A549 (cell line): ENCODE data around the gene PLGRKT. TPM values are rescaled to one million over a fixed set of nuclear protein-coding genes. Genes with fewer than 3 reads are reported as not detected.

Experiments
- ATAC-seq, 2 experiments: fragments of 200-7000 bp in 1 of 2; fragments of >200 bp in 1 of 2; cut with Nextera tagmentation in 1 of 2; cut with Tn5 transposase in 1 of 2; 3 replicates each; pipeline versions ENCODE4 v1.8.0 to v1.9.1; 2018 to 2020; ENCODE audit warnings: mild to moderate bottlenecking in 1 of 2, moderate library complexity in 1 of 2
- CTCF ChIA-PET: fragments of 300-600 bp; sonication (Branson Sonifier 250); formaldehyde crosslinking; extraction: SDS; loops from one replicate; lab custom pipeline; 2021; ENCODE audit warnings: antibody characterized with exemption, inconsistent platforms; lab: Yijun Ruan, JAX
- POLR2A ChIA-PET: fragments of 350-600 bp; formaldehyde crosslinking; extraction: SDS; loops from one replicate; lab custom pipeline; 2021; ENCODE audit warnings: antibody characterized with exemption, inconsistent platforms; lab: Yijun Ruan, JAX
- DNase-seq, 2 experiments: peaks; one replicate each; pipeline versions ENCODE4 v3.0.0 to v3.0.0-alpha.2; 2011 to 2016; ENCODE audit warnings: low read depth in 1 of 2, low spot score in 1 of 2
- FAIRE-seq: peaks from 2 replicates; lab custom pipeline; 2011; peaks lifted over from hg19 to GRCh38; lab: Jason Lieb, UNC
- H3K27ac ChIP-seq, 2 experiments: fragments of >200 bp; sonication (Bioruptor Twin); formaldehyde crosslinking; 3 replicates each; pipeline ENCODE4 v1.5.1; 2016 to 2017
- H3K4me1 ChIP-seq: fragments of >200 bp; sonication (Bioruptor Twin); formaldehyde crosslinking; 3 replicates; pipeline ENCODE4 v1.6.1; 2016
- H3K4me2 ChIP-seq: fragments of >200 bp; sonication (Bioruptor Twin); formaldehyde crosslinking; 3 replicates; pipeline ENCODE4 v1.6.1; 2016
- H3K4me3 ChIP-seq: fragments of >200 bp; sonication (Bioruptor Twin); formaldehyde crosslinking; 3 replicates; pipeline ENCODE4 v1.5.1; 2016
- H3K9me3 ChIP-seq: fragments of >200 bp; sonication (Bioruptor Twin); formaldehyde crosslinking; 3 replicates; pipeline ENCODE4 v1.6.1; 2016
- BCL3 ChIP-seq: fragments of >200 bp; sonication (Bioruptor Twin); formaldehyde crosslinking; IDR thresholded peaks from 3 replicates; pipeline ENCODE4 v1.6.1; 2016
- BHLHE40 ChIP-seq: IDR thresholded peaks from 2 replicates; pipeline ENCODE4 v1.6.1; 2012; ENCODE audit warnings: low read depth, low read length, inconsistent platforms
- CHD2 ChIP-seq: fragments of 150-350 bp; IDR thresholded peaks from 2 replicates; pipeline ENCODE4 v1.6.1; 2014; ENCODE audit warnings: low read length; ENCODE audit not compliant: partially characterized antibody
- ELK1 ChIP-seq: fragments of 150-350 bp; IDR thresholded peaks from 2 replicates; pipeline ENCODE4 v1.6.1; 2014; ENCODE audit warnings: low read depth, mild to moderate bottlenecking, low read length
- ESRRA ChIP-seq: fragments of 150-350 bp; IDR thresholded peaks from 2 replicates; pipeline ENCODE4 v1.6.1; 2014; ENCODE audit warnings: mild to moderate bottlenecking, low read length, borderline replicate concordance
- FOSL2 ChIP-seq, 2 experiments: fragments of 450-650 bp in 1 of 2; fragments of >200 bp in 1 of 2; sonication (Bioruptor Twin) in 1 of 2; formaldehyde crosslinking; IDR thresholded peaks; 2 replicates each; pipeline versions ENCODE4 v1.5.0 to v1.6.1; 2016 to 2020; ENCODE audit warnings: mild to moderate bottlenecking in 1 of 2, moderate library complexity in 1 of 2
- GATA3 ChIP-seq: IDR thresholded peaks from 2 replicates; pipeline ENCODE4 v1.6.1; 2012; ENCODE audit warnings: borderline replicate concordance
- HEYL ChIP-seq: fragments of 250-450 bp; sonication (Bioruptor Pico); IDR thresholded peaks from 2 replicates; pipeline ENCODE4 v1.8.0; 2021; ENCODE audit warnings: mild to moderate bottlenecking, moderate library complexity
- HOXA7 ChIP-seq: fragments of 250-450 bp; sonication (Bioruptor Pico); IDR thresholded peaks from 2 replicates; pipeline ENCODE4 v1.5.0; 2020; ENCODE audit warnings: mild to moderate bottlenecking, moderate library complexity
- JUN ChIP-seq, 2 experiments: fragments of >200 bp; sonication (Bioruptor Twin); formaldehyde crosslinking; IDR thresholded peaks; 2 replicates in 1 of 2; 3 replicates in 1 of 2; pipeline ENCODE4 v1.6.1; 2016 to 2017
- JUNB ChIP-seq: fragments of >200 bp; sonication (Bioruptor Twin); formaldehyde crosslinking; IDR thresholded peaks from 2 replicates; pipeline ENCODE4 v1.6.1; 2016
- KDM1A ChIP-seq: fragments of 200-600 bp; sonication (generic); IDR thresholded peaks from 2 replicates; pipeline ENCODE4 v1.6.1; 2016; ENCODE audit warnings: low read depth, mild to moderate bottlenecking
- KDM5A ChIP-seq: fragments of 200-600 bp; sonication (generic); IDR thresholded peaks from 2 replicates; pipeline ENCODE4 v1.6.1; 2016; ENCODE audit warnings: antibody characterized with exemption, mild to moderate bottlenecking
- MAFK ChIP-seq: fragments of 450-650 bp; IDR thresholded peaks from 2 replicates; pipeline ENCODE4 v1.6.1; 2014; ENCODE audit not compliant: partially characterized antibody
- MAZ ChIP-seq: fragments of 150-350 bp; IDR thresholded peaks from 2 replicates; pipeline ENCODE4 v1.6.1; 2014; ENCODE audit warnings: antibody characterized with exemption, low read depth, low read length, borderline replicate concordance
- NPAS2 ChIP-seq: fragments of 250-450 bp; sonication (Bioruptor Pico); IDR thresholded peaks from 2 replicates; pipeline ENCODE4 v1.8.0; 2022; ENCODE audit warnings: mild to moderate bottlenecking, moderate library complexity, borderline replicate concordance
- POLR2A ChIP-seq: IDR thresholded peaks from 2 replicates; pipeline ENCODE4 v1.6.1; 2012; ENCODE audit warnings: mild to moderate bottlenecking, low read length
- POLR2AphosphoS2 ChIP-seq: conservative IDR thresholded peaks from 2 replicates; pipeline ENCODE4 v1.6.1; 2012; ENCODE audit warnings: low read length, improper control_type of control experiment, inconsistent platforms
- RARB ChIP-seq: fragments of 250-450 bp; sonication (Bioruptor Pico); IDR thresholded peaks from 2 replicates; pipeline ENCODE4 v1.8.0; 2021; ENCODE audit warnings: mild to moderate bottlenecking, moderate library complexity
- RCOR1 ChIP-seq: fragments of 150-350 bp; IDR thresholded peaks from 2 replicates; pipeline ENCODE4 v1.6.1; 2014; ENCODE audit warnings: antibody characterized with exemption, low read length, low read depth
- RFX5 ChIP-seq: fragments of 450-650 bp; IDR thresholded peaks from 2 replicates; pipeline ENCODE4 v1.7.1; 2014; ENCODE audit warnings: antibody characterized with exemption, mild to moderate bottlenecking, moderate library complexity
- TP53 ChIP-seq: fragments of 250-450 bp; sonication (Bioruptor Pico); IDR thresholded peaks from 2 replicates; pipeline ENCODE4 v1.5.0; 2021; ENCODE audit warnings: mild to moderate bottlenecking, moderate library complexity
- USF2 ChIP-seq: fragments of 450-650 bp; IDR thresholded peaks from 2 replicates; pipeline ENCODE4 v1.6.1; 2014; ENCODE audit warnings: antibody characterized with exemption
- ZFP36 ChIP-seq: fragments of 450-650 bp; IDR thresholded peaks from 2 replicates; pipeline ENCODE4 v1.6.1; 2014; ENCODE audit warnings: borderline replicate concordance; ENCODE audit not compliant: partially characterized antibody
- WGBS: methylation state at CpG from one replicate; pipeline ENCODE4 v1.1.6; 2017; ENCODE audit errors: missing lambda C conversion rate; 5-methylcytosine and 5-hydroxymethylcytosine counted together
- polyA plus RNA-seq, 4 experiments: library from polyadenylated mRNA; depleted of rRNA in 3 of 4; stranded (reverse); fragments of >200 nt; fragmentation: RNase III in 1 of 4; extraction: RNeasy Plus Mini Kit Qiagen cat#74134 plus additional on column Dnase treatment in 1 of 4; gene quantifications; 2 replicates in 3 of 4; 3 replicates in 1 of 4; pipeline ENCODE4 v1.2.3, GENCODE V29; 2011 to 2017
- TF ChIP-seq, protein P1 (sequence below): fragments of 250-450 bp; sonication (Bioruptor Pico); IDR thresholded peaks from 2 replicates; pipeline ENCODE4 v1.5.0; 2020; ENCODE audit warnings: low read depth, mild to moderate bottlenecking, moderate library complexity

PLGRKT gene
- polyA plus RNA-seq, 2 of the 4 experiments (the other 2 are of a cell fraction): 24.3 to 37.7 TPM

DNA sequence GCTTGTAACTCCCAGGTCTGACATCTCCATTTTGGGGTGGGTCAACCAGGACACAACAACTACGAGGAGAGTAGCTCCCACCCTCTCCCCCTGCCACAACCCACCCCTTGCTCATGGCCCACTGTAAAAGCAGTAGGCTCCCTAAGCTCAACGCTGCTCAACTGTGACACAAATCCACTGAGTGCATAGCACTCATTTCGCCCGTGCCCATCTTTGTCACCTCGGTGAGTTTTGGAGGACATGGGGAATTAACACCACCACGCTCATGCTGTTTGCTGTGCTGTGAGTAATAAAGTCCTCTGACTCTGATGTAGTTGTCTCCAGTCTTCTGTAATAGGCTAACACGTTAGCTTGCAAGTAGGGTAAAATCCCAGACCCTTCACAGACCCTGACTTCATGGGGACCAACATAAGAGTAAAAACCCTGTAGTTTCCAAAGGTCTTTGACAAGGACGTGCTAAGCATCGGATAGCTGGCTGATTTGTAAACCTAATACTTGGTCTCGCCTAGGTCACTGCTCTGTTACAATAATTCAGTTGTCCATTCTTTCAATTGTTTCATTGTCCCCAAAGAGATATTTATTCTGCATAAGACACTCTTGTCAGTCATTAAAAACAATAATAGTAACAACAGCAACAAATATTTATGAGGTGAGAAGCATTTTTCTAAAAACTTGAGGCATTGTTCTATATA lies 7.7 kb downstream of the PLGRKT start:
- H3K9me3 ChIP-seq: no peaks in the 10 kb centered on the region
- CTCF ChIA-PET: interaction anchor here (0.9 to 10.0 kb wide), 8 partner anchors 11 to 685 kb away, joined by 3 to 86 read pairs (median 4); partner anchors contain the start of gene INSL6
- DNase-seq (no peak), FAIRE-seq (no peak), ATAC-seq (no peak)
- no peak overlapping the region for H3K27ac ChIP-seq
- H3K4me3 ChIP-seq: no peak overlapping the region
- TF ChIP-seq ELK1 (no peak), HOXA7 (no peak), GATA3 (no peak), MAZ (no peak), ESRRA (no peak), HEYL (no peak), KDM5A (no peak)
- H3K4me1 ChIP-seq: no peaks in the 10 kb centered on the region
- no peak overlapping the region for H3K4me2 ChIP-seq
- 95% methylated on average over 10 of the region's 10 CpGs for WGBS
- POLR2A ChIA-PET: no interaction called here

- Histone ChIP-seq H3K27ac (no peak overlapping the region), H3K9me3 (no peaks in the 10 kb centered on the region), H3K4me1 (no peaks in the 10 kb centered on the region), H3K4me2 (no peak overlapping the region), H3K4me3 (no peak overlapping the region)
- WGBS: 83% methylated on average over 2 of the region's 2 CpGs
- FAIRE-seq (no peak), DNase-seq (no peak), ATAC-seq (no peak)
- ChIA-PET POLR2A (no interaction called here), CTCF (interaction anchor here (1.0 to 10.0 kb wide), 7 partner anchors 12 to 440 kb away, joined by 3 to 86 read pairs (median 5); partner anchors contain the start of gene INSL6)
- no peak for TF ChIP-seq MAZ
- TF ChIP-seq BCL3: no peak
- TF ChIP-seq TP53 (CRISPR knock-in tag): no peak
- no peak for TF ChIP-seq RFX5
- TF ChIP-seq BHLHE40: no peak
- TF ChIP-seq POLR2A: no peak
- TF ChIP-seq GATA3: no peak
- TF ChIP-seq USF2: no peak
- TF ChIP-seq NPAS2 (CRISPR knock-in tag): no peak
- no peak for TF ChIP-seq KDM5A
- TF ChIP-seq, all 56 proteins: peak for 0
Observed at GRCh38 chr9:5428794-5429528, 8.8 kb downstream of the PLGRKT start.

- H3K27ac ChIP-seq: no peak overlapping the region
- no peaks in the 10 kb centered on the region for H3K4me1 ChIP-seq
- ChIA-PET CTCF (interaction anchor here (2.9 to 10.0 kb wide), 3 partner anchors 172 to 666 kb away, joined by 6 to 86 read pairs (median 15); partner anchors contain the start of gene INSL6), POLR2A (no interaction called here)
- FAIRE-seq (no peak), ATAC-seq (no peak), DNase-seq (no peak)
- no peak overlapping the region for H3K4me3 ChIP-seq
- H3K9me3 ChIP-seq: no peaks in the 10 kb centered on the region
- 50% methylated on average over 3 of the region's 3 CpGs for WGBS
- no peak overlapping the region for H3K4me2 ChIP-seq
- TF ChIP-seq CHD2 (no peak), BCL3 (no peak), ZFP36 (no peak), POLR2A (no peak), MAFK (no peak), JUN (IDR thresholded peaks at IDR 0.05) (no peak), KDM1A (no peak), RCOR1 (no peak), POLR2AphosphoS2 (no peak), FOSL2 (IDR thresholded peaks at IDR 0.05) (no peak), FOSL2 (CRISPR knock-in tag; IDR thresholded peaks at IDR 0.05) (no peak), JUNB (no peak), RARB (no peak)
- TF ChIP-seq, protein P1, sequence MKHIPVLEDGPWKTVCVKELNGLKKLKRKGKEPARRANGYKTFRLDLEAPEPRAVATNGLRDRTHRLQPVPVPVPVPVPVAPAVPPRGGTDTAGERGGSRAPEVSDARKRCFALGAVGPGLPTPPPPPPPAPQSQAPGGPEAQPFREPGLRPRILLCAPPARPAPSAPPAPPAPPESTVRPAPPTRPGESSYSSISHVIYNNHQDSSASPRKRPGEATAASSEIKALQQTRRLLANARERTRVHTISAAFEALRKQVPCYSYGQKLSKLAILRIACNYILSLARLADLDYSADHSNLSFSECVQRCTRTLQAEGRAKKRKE: no peak
Observed at GRCh38 chr9:5428172-5428571, 9.6 kb downstream of the PLGRKT start.
